Mammary epithelial cell (primary cell): ENCODE results near the gene LMAN1.

Source experiments
- CTCF ChIP-seq, 2 donors: IDR thresholded peaks in 1 of 2; conservative IDR thresholded peaks in 1 of 2; 2 replicates each; pipeline ENCODE4 v1.5.1; 2011 to 2012; ENCODE audit warnings: inconsistent platforms in 2 of 2, low read length in 2 of 2, mild to moderate bottlenecking in 2 of 2, control low read depth in 1 of 2, low read depth in 1 of 2; ENCODE audit not compliant: insufficient read depth in 1 of 2; ENCODE audit errors: extremely low read depth in 1 of 2
- EZH2 ChIP-seq: IDR thresholded peaks from 2 replicates; pipeline ENCODE4 v1.6.1; 2012; ENCODE audit warnings: low read length, inconsistent platforms, borderline replicate concordance

- no peak for TF ChIP-seq CTCF (conservative IDR thresholded peaks at IDR 0.05 in 1 of 2, IDR thresholded peaks at IDR 0.05 in 1 of 2; ENCODE audit: extremely low read depth in 1 of 2, insufficient read depth in 1 of 2, low read depth in 1 of 2, low read length in 2 of 2)
- TF ChIP-seq EZH2: no peak
Measured at GRCh38 chr18:59293317-59293716, 65.7 kb downstream of the LMAN1 start.
